Testis (tissue), 3 donors: Measurements from ENCODE around the gene CDK10. TPM values are rescaled to one million over a fixed set of nuclear protein-coding genes. Genes with fewer than 3 reads are reported as not detected.

Experiments used
- DNase-seq: peaks from one replicate; pipeline ENCODE4 v3.0.0-alpha.2; 2019
- H3K27ac ChIP-seq, 2 donors: fragments of 200-600 bp; sonication (generic); one replicate each; pipeline ENCODE4 v1.5.1; 2019
- H3K27me3 ChIP-seq: fragments of 200-600 bp; sonication (generic); one replicate; pipeline ENCODE4 v1.5.1; 2019
- H3K36me3 ChIP-seq: fragments of 200-600 bp; sonication (generic); one replicate; pipeline ENCODE4 v1.5.1; 2017; ENCODE audit warnings: low read depth; ENCODE audit errors: missing control alignments
- H3K4me1 ChIP-seq: fragments of 200-600 bp; sonication (generic); one replicate; pipeline ENCODE4 v1.5.1; 2019
- H3K4me3 ChIP-seq, 2 donors: fragments of 200-600 bp; sonication (generic); one replicate each; pipeline ENCODE4 v1.5.1; 2017 to 2019
- H3K9me3 ChIP-seq: fragments of 200-600 bp; sonication (generic); one replicate; pipeline ENCODE4 v1.5.1; 2017
- POLR2A ChIP-seq: fragments of 450-650 bp; IDR thresholded peaks from one replicate; pipeline ENCODE4 v1.6.1; 2017; ENCODE audit warnings: antibody characterized with exemption, mild to moderate bottlenecking, moderate library complexity
- WGBS, 2 donors: methylation state at CpG; one replicate each; pipeline ENCODE4 v1.1.5; 2018; 5-methylcytosine and 5-hydroxymethylcytosine counted together
- intact Hi-C: fragments of 100-400 bp; cut with DNase I; formaldehyde crosslinking; loops from one replicate; pipeline ENCODE4 v1.15.1; 2023; ENCODE audit warnings: low total_unique reads
- polyA plus RNA-seq: library from polyadenylated mRNA; stranded (reverse); fragments of 350-450 nt; fragmentation: Illumina TruSeq; extraction: RNeasy Lipid Tissue Mini Kit (QIAGEN cat#74804); gene quantifications from one replicate; pipeline ENCODE4 v1.2.3, GENCODE V29; 2014; ENCODE audit warnings: low read depth, low replicate concordance; ENCODE audit not compliant: insufficient read depth
- total RNA-seq, 2 donors: library from RNA; depleted of rRNA; stranded (reverse); fragments of >200 nt; gene quantifications; one replicate each; pipeline ENCODE4 v1.2.3, GENCODE V29; 2016
- TF ChIP-seq, protein P1 (sequence below), 3 experiments: fragments of 450-650 bp in 2 of 3; fragments of 200-600 bp in 1 of 3; sonication (generic) in 1 of 3; IDR thresholded peaks; one replicate each; pipeline ENCODE4 v1.5.1; 2016 to 2019; ENCODE audit warnings: antibody characterized with exemption in 3 of 3, mild to moderate bottlenecking in 2 of 3, moderate library complexity in 1 of 3

CDK10 gene
- total and polyA plus RNA-seq, 3 donors from 2014 or later = 68.0 to 88.3 (median 77.1) TPM

DNA sequence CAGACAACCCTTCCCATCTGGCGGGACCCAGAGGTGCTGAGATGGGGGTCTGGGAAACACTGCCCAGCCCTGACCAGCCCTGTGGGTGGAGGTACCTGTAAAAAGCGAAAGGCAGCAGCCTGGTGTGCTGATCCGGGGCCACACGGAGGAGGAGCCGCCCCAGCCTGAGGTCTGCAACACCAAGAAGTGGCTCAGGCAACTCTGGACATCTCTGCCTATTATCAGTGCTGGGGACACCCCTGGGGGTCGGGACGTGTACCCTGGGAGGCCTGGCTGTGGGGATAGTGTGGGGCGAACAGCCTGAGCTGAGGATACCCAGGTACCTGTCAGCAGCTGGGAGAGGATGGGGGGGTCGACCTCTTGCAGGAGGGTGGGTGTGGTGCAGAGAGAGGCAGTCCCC lies 52.9 kb downstream of the CDK10 start:
- Histone ChIP-seq H3K4me3 (no peak overlapping the region), H3K27me3 (no peaks in the 10 kb centered on the region), H3K27ac (no peak overlapping the region), H3K4me1 (peaks cover 12% of the 10 kb centered on the region), H3K9me3 (no peaks in the 10 kb centered on the region), H3K36me3 (no peaks in the 10 kb centered on the region)
- intact Hi-C loops = no loop called here
- 86 to 87% methylated on average over 7 to 9 of the region's 9 CpGs for WGBS, 2 donors
- DNase-seq = no peak
- TF ChIP-seq, protein P1, sequence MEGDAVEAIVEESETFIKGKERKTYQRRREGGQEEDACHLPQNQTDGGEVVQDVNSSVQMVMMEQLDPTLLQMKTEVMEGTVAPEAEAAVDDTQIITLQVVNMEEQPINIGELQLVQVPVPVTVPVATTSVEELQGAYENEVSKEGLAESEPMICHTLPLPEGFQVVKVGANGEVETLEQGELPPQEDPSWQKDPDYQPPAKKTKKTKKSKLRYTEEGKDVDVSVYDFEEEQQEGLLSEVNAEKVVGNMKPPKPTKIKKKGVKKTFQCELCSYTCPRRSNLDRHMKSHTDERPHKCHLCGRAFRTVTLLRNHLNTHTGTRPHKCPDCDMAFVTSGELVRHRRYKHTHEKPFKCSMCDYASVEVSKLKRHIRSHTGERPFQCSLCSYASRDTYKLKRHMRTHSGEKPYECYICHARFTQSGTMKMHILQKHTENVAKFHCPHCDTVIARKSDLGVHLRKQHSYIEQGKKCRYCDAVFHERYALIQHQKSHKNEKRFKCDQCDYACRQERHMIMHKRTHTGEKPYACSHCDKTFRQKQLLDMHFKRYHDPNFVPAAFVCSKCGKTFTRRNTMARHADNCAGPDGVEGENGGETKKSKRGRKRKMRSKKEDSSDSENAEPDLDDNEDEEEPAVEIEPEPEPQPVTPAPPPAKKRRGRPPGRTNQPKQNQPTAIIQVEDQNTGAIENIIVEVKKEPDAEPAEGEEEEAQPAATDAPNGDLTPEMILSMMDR (IDR thresholded peaks at IDR 0.05) = no peak
- no peak for TF ChIP-seq POLR2A

DNA sequence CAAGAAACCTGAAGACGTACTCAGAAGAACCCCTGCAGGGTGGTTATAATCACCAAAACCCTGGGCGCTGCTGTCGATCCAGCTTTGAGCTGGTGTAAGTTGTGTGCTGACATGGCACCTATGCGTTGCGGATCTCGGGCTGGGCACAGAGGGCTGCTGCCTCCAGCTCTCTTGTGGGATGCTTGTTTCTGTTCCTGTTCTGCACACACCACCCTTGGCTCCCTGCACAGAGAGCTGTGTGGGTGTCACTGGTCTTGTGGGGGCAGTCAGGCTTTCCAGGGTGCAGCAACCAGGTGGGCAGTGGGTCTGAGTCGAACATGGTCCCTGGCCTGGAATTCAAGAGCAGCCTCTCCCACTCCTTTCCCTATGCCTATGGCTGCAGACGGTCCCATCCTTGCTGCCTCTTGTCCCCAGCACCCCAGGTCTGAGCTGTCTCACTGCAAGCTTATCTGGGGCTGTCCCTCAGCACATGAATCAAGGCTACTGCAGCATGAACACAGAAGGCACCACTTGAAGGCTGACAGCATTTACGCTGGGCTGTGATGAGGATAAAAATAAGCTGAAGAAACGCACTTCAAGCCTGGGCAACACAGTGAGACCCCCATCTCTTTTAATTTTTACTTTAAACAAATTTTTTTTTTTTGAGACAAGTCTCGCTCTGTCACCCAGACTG lies 55.0 kb downstream of the CDK10 start:
- Histone ChIP-seq H3K27me3 (no peaks in the 10 kb centered on the region), H3K27ac (no peak overlapping the region), H3K36me3 (no peaks in the 10 kb centered on the region), H3K9me3 (no peaks in the 10 kb centered on the region), H3K4me1 (peaks cover 18% of the 10 kb centered on the region), H3K4me3 (no peak overlapping the region)
- no peak for DNase-seq
- intact Hi-C loops = no loop called here
- 69 to 70% methylated on average over 11 of the region's 11 CpGs for WGBS, 2 donors
- TF ChIP-seq, protein P1 (IDR thresholded peaks at IDR 0.05) = no peak
- no peak for TF ChIP-seq POLR2A

DNA sequence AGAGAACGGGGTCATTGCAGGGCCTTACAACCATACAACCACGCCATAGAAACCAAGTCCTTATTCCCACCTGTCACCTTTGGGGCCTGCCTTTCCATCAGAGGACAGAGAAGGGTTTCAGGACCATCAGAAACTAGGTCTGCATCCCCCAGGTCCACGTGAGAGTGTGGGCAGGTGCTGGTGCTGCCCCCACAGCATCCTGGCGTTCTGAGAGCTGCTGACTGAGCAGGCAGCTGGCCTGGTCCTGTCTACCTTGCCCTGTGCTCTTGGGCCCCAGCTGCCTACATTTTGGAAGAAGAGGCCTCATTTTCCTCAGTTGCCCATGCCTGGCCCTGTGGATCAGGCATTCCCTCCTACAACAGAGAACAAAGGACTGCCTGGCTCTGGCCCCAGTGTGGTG lies 56.5 kb downstream of the CDK10 start:
- intact Hi-C loops = no loop called here
- 62 to 63% methylated on average over 3 to 4 of the region's 4 CpGs for WGBS, 2 donors
- no peak overlapping the region for H3K4me3 ChIP-seq

DNA sequence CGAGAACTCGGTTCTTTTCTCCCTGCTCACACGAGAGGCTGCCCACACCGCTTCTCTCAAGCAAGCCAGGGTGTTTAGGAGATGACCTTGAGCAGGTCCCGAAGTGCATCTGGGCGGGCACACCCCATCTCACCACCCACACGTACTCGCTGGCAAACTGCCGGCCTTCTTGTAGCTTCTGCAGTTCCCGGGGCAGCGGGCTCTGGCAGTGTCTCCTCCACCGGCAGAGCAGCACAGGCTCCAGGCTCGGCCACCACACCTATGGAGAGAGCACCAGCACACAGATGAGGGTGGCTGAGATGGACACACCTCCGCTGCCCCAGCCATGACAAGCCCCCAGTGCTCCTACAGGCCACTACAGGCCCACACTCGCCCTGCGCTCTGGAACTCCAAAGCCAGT lies 58.3 kb downstream of the CDK10 start:
- 41 to 87% methylated on average over 9 to 16 of the region's 16 CpGs for whole genome bisulfite sequencing, 2 donors
- Histone ChIP-seq H3K27ac (peak overlapping the region in 1 of 2 donors; percentile 18), H3K27me3 (no peaks in the 10 kb centered on the region), H3K9me3 (no peaks in the 10 kb centered on the region), H3K4me1 (peaks cover 18% of the 10 kb centered on the region), H3K4me3 (no peak overlapping the region), H3K36me3 (no peaks in the 10 kb centered on the region)
- intact Hi-C loops = no loop called here
- no peak for TF ChIP-seq POLR2A
- TF ChIP-seq, protein P1 (IDR thresholded peaks at IDR 0.05) = no peak
- peak; percentile 95 for DNase-seq

More for the DNA sequence above, 56.5 kb downstream of the CDK10 start:
- Histone ChIP-seq H3K27me3 (no peaks in the 10 kb centered on the region), H3K9me3 (no peaks in the 10 kb centered on the region), H3K4me1 (peaks cover 18% of the 10 kb centered on the region), H3K36me3 (no peaks in the 10 kb centered on the region), H3K27ac (no peak overlapping the region)
- TF ChIP-seq, protein P1 (IDR thresholded peaks at IDR 0.05) = no peak
- TF ChIP-seq POLR2A = no peak
- DNase-seq = no peak

Other genes with a start within 250 kb of the CDK10 start
- gene ANKRD11, start 196.1 kb upstream of the CDK10 start, total RNA-seq = 100 to 1,000 TPM; 150 to 187 TPM
- 49.7 TPM for gene ANKRD11, start 196.1 kb upstream of the CDK10 start, polyA plus RNA-seq
- 100 to 1,000 TPM; 275 to 307 TPM for gene SPG7, start 178.3 kb upstream of the CDK10 start, total RNA-seq
- 97.9 TPM for gene SPG7, start 178.3 kb upstream of the CDK10 start, polyA plus RNA-seq
- 1,000 to 10,000 TPM; 1,952 to 3,862 TPM for gene RPL13, start 126.0 kb upstream of the CDK10 start, total RNA-seq
- 1,947 TPM for gene RPL13, start 126.0 kb upstream of the CDK10 start, polyA plus RNA-seq
- 10 to 100 TPM; 12.5 to 15.0 TPM for gene CPNE7, start 110.9 kb upstream of the CDK10 start, total RNA-seq
- gene CPNE7, start 110.9 kb upstream of the CDK10 start, polyA plus RNA-seq = 3.3 TPM
- gene DPEP1, start 73.0 kb upstream of the CDK10 start, total RNA-seq = 100 to 1,000 TPM; 125 to 256 TPM
- gene DPEP1, start 73.0 kb upstream of the CDK10 start, polyA plus RNA-seq = 105 TPM
- 100 to 1,000 TPM; 106 to 123 TPM for gene CHMP1A, start 29.0 kb upstream of the CDK10 start, total RNA-seq
- gene CHMP1A, start 29.0 kb upstream of the CDK10 start, polyA plus RNA-seq = 90.0 TPM
- gene SPATA33, start 28.9 kb upstream of the CDK10 start, total RNA-seq = 10 to 100 TPM; 45.8 to 85.0 TPM
- 201 TPM for gene SPATA33, start 28.9 kb upstream of the CDK10 start, polyA plus RNA-seq
- 10 to 100 TPM; 13.9 to 14.4 TPM for gene SPATA2L, start 15.0 kb downstream of the CDK10 start, total RNA-seq
- 4.9 TPM for gene SPATA2L, start 15.0 kb downstream of the CDK10 start, polyA plus RNA-seq
- gene VPS9D1, start 34.2 kb downstream of the CDK10 start, total RNA-seq = 10 to 100 TPM; 22.4 to 25.0 TPM
- 26.9 TPM for gene VPS9D1, start 34.2 kb downstream of the CDK10 start, polyA plus RNA-seq
- gene ZNF276, start 34.8 kb downstream of the CDK10 start, total RNA-seq = 10 to 100 TPM; 37.8 to 48.4 TPM
- 31.0 TPM for gene ZNF276, start 34.8 kb downstream of the CDK10 start, polyA plus RNA-seq
- gene FANCA, start 130.0 kb downstream of the CDK10 start, total RNA-seq = 100 to 1,000 TPM in 1 of 2 donors, 10 to 100 TPM in 1; 73.2 to 112 TPM
- 48.1 TPM for gene FANCA, start 130.0 kb downstream of the CDK10 start, polyA plus RNA-seq
- 10 to 100 TPM; 20.9 to 31.3 TPM for gene SPIRE2, start 141.8 kb downstream of the CDK10 start, total RNA-seq
- 11.5 TPM for gene SPIRE2, start 141.8 kb downstream of the CDK10 start, polyA plus RNA-seq
- 100 to 1,000 TPM; 334 to 345 TPM for gene TCF25, start 186.9 kb downstream of the CDK10 start, total RNA-seq
- 225 TPM for gene TCF25, start 186.9 kb downstream of the CDK10 start, polyA plus RNA-seq
- gene MC1R, start 232.2 kb downstream of the CDK10 start, total RNA-seq = 10 to 100 TPM; 40.0 to 53.7 TPM
- 30.1 TPM for gene MC1R, start 232.2 kb downstream of the CDK10 start, polyA plus RNA-seq
- 10 to 100 TPM; 38.8 to 61.7 TPM for gene TUBB3, start 236.7 kb downstream of the CDK10 start, total RNA-seq
- gene TUBB3, start 236.7 kb downstream of the CDK10 start, polyA plus RNA-seq = 56.5 TPM